ENCODE measurements around the gene RPL29.
A peak's percentile ranks its signal among the peaks of the same experiment; 100 is the strongest.

RPL29 gene

DNA sequence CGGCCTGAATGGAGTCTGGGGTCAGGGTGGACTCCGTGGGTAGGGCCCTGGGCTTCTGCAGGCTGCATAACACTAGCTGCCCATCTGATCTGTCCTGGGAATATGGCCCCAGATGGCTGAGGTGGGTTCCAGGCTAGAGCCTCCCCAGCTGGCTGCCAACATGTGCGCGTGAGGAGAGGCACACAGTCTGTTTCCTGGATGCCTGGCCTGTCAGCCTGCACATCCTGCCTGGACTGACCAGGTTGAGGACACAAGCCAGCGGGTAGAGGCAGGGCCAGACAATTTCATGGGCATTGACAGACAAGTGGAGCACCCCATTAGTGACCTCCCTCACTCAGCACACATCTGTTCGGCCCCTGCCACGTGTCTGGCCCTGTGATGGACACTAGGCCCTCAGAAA lies 29.8 kb upstream of the RPL29 start:
- no peak for DNase-seq (ENCODE audit: low spot score)

DNA sequence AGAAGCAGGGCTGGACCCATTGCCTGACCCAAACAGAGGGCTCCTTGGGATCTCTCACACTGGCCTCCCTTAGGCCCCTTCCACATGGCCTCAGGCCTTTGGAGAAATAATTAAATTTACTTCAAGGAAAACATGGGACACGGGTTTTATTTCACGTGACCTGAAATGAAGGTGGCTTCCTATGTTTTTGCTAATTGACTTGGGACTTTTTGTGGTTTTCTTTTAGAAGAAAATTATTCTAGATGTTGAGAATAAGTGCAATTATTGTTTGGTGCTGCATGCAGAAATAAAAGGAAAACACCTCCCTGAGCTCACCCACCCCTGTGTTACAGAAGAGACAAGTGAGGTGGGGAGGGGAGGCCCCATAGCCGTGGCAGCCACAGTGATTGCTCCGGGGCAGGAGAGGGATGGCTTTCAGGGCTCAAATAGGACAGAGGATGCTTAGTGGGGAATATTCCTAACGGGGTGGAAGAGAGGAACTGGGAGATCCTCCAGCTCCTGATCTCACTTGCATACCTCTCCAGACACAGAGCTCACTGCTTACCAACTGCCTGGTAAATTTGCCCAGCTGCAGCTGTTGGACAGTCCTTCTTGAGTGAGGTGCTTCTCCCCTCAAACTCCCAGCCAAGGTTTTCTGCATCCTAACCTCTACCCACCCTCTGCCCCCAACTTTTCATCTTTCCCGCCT lies 29.2 kb upstream of the RPL29 start:
- DNase-seq (ENCODE audit: low spot score): no peak

DNA sequence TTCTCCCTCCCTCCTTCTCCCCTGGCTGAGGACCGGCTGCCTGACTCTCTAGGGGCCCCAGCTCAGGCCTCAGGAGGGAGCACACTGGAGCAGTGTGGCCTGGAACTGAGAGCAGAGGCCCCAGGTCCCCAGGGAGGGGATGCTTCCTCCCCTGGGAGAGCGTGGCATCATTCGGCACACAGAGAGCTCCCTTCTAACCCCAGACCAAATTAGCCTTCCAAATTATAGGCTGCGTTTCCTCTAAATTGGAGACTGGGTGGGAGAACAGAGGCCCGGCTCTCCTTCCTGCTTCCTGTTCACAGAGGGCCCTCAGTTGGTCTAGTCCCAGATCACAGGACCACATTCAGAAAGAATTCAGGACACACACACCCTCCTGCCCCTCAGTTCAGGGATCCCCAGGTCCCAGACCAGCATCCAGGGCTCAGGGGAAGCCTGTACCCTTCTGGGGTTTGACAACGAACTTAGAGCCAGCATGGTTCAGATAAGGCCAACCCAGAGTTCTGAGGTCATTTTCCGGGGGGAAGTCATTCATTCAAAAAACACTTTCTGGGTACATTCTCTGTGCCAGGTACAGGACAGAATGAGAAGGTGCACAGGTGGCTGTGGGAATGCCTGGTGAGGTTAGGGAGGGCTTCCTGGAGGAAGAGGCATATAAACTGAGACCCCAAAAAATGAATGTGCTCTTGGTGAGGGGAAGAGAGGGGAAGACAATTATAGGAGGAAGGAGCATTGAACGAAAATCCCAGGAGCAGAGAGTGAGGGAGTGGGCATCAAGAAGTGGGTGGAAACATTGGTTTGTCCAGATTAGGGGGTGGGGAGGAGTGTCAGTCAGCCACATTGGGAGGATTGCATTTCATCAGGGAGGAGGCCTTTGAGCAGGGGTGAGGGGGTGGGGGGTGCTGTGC lies 28.4 kb upstream of the RPL29 start:
- DNase-seq (ENCODE audit: low spot score): no peak

DNA sequence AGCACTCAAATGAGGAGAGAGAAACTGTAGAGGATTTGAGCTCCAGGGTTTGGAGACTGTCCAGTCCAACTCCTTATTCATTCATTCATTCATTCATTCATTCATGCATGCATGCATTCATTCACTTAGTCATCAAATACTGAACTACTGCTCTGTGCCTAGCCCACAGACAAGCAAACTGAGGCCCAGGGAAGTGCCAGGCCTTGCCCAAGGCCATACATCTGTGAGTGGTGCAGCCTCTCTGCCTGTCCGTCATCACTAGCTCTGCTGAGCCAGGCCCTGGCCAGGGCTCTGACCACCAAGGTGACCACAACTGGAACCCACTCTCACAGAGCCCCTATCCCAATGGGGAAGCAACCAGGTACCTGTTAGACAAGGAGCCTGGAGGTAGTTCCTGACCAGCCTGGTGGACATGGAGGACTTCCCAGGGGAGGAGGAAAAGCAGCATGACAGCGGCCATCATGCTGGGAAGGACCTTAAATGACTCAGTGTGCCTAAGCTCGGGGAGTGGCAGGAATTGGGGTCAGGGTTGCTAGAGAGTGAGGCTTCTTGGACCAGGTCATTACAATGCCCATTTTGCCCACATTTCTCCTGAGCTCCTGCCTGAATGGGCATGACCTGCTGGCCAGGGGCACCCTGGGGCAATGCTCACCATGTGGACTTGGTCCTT lies 27.5 kb upstream of the RPL29 start:
- DNase-seq (ENCODE audit: low spot score): no peak

DNA sequence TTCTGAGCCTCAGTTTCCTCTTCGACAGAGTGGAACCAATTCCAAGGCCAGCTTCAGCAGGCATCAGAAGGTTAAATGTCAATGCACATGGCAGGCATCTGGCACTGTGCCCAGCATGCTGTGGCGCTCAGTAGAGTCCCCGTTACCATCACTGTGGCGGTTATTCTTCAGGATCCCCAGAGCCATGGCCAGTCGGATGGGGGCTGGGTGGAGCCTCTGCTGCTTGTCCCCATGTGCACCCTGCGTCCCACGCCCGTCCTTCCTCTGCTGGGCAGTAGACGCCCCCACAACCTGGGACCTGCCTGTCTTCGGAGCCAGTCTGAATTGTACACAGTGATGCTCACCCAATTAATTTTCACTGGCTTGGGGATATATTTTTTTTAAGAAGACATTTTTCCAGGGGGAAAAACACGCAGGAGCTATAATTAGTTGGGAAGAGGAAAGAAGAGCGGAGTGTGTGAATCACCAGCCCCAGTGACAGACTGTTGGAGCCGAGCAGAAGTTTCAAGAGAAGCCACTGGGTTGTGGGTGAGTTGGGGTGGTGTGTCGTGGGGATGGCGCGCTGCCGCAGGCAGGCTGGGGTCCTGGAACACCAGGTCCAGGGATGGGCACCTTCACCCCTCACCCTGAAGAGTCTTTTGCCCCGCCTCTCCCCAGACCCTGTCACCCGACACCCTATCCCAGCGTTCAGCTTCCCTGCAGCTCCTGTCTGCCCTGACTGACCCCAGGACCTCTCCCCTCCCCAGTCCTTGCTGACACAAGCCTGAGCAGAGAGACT lies 26.8 kb upstream of the RPL29 start:
- DNase-seq (ENCODE audit: low spot score): peak; percentile 61

DNA sequence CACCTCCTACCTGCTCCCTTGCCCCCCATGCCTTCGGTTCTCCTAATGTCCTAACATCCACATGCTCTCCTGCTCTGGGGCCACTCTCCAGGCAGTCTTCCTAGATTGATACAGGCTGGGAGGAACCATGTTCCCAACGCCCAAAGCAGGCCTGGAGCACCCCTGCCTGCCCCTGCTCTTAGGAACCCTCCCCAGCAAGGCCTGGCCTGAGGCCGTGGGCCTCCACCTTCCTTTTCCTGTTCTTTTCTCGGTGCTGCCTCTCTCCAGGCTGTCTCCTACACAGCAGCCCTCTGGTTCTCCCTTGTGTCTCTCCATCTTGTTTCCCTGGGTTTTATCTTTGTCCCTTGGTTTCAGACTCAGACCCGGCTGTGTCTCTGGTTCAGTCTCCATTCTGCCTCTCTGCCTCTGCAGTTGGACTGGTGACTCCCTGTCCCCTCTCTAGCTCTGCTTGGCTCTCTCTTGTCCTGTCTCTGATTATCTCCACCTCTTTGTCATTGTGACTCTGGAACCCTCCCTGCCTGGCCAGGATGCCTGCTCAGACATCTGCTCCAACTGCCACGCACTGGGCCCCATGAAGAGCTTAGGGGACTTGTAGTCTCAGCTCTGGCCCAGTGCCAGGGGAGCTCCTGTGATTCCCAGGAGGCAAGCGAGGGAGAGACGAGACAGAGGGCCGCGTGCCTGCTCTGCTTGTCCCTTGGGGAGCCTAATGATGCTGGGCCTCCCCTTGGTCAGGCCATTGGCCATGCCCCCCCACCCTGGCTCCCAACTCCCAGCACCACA lies 26.0 kb upstream of the RPL29 start:
- DNase-seq (ENCODE audit: low spot score): no peak

DNA sequence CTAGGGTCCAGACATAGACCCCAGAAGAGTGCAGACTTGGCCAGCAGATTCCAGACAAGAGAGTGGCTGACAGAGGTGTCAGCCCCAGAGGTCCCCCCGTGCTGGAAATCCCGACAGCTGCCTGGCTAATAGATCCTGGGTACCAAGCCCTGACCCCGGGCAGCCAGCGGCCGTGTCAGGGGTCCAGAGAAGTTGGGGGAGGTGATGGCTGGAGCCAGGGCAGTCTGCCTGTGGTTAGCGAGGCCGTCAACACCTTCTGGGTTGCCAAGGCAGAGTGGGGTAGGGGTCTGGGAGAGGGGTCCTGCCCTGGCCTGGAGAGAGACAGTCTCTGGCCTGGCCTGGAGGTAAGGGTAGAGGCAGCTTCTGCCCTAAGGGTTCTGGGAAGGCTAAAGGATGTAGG lies 25.1 kb upstream of the RPL29 start:
- no peak for DNase-seq (ENCODE audit: low spot score)

DNA sequence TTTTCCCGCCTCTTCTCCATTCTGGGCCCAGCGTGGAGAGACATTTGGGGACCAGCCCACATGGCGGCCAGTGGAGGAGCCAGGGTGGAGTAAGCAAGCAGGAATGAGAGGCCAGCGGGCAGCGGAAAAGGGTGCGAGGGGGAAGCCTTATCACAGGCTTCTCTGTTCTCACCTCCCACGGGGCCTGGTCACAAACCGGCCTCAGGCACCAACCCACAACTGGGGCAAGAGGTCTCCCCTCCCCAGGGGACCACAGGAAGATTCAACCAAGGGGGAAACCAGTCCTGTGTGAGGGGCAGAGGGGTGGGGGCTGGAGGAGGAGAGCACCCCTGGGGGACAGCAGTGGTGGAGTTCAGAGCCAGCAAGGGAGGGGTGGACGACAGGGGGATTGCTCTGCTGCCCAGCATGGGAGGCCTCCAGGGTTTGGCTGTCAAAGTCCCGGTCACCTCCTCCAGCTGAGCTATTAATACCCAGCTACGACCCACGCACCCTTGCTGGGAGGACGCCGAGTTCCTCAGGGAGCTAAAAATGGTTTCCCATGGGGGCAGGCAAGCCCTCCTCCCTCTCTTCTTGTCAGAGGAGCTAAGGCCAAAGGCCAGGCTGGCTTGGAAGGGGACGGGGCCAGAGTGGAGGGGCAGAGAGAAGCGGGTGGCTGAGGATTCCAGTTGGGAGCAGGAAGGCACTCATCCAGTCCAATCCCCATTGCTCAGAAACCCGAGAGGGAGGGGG lies 23.8 kb upstream of the RPL29 start:
- DNase-seq (ENCODE audit: low spot score): no peak

DNA sequence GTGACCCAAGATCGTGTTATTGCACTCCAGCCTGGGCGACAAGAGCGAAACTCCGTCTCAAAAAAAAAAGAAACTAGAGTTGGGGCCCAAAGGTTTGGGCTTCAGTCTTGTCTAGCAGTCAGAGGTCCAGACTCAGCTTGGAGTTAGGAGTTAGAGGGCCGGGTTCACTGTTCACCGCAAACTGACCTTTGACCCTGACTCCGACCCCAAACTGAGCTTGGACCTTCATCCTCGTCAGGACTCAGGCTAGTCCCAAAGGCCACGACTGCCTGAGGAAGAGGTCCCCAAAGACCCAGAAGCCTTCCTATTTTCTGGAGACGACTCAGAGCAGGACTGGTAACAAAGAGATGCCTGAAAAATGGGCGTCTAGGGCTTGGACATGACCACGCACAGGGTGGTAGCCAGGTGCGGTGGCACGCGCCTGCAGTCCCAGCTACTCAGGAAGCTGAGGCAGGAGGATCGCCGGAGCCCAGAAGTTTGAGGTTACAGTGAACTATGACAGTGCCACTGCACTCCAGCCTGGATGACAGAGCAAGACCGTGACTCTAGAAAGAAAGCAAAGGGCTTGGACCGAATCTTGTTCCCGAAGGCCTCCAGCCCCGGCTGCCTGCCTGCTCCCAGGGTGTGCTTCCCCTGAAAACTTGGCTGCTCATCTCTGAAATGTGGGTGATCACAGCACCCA lies 22.8 kb upstream of the RPL29 start:
- no peak for DNase-seq (ENCODE audit: low spot score)

DNA sequence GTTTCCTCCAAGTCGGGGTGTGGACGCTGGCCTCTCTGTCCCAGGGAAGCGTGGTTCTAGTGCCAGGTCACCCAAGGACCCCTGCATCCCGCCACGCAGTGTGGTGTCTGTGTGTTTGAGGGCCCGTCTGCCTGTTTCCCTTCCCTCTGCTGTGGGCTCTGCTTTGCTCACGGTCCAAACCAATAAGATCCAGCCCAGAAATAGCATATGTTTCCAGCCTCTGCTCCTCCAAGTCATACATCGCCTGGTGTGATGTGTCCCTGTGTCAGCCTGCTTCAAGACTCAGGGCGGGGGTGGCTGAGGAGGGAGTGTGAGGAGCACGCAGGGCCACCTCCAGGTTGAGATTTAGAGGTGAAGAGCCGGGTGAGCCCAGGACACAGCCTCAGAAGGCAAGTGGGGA lies 21.9 kb upstream of the RPL29 start:
- DNase-seq (ENCODE audit: low spot score): no peak

DNA sequence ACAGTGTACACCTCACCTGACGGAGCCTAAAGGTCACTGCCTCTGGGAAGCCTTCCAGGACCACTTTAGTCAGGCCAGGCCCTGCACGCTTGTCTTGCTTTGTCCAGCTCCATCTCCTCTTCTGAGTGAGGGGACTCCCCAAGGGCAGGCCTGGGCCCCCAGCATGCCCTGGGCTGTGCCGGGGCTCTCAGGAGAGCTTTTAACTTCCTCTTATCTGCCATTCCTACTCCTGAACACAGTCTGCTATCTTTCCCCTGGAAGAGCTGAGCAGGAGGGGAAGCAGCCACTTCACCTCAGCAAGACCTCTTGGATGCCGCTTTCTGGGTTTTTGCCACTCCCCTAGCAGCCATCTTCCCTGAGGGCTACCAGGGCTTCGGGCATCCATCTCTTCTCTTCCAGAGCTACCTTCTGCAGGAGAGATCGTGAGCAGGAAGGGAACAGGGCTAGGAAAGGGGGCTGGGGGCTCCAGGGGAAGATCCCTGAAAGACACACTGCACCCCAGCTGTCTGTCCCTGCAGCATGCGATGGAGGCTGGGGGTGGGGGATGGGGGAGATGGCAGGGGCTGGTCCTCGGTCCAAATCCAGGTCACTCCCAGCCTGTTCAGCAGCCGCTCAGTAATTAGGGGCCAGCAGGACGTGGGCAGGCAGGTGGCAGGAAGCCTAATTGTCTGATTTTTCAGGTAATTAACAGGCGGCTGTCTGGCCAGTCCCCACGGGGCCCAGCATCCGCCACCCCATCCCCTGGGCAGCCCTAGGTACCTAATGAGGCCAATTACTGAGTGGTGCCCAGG lies 19.9 kb upstream of the RPL29 start:
- no peak for DNase-seq (ENCODE audit: low spot score)

DNA sequence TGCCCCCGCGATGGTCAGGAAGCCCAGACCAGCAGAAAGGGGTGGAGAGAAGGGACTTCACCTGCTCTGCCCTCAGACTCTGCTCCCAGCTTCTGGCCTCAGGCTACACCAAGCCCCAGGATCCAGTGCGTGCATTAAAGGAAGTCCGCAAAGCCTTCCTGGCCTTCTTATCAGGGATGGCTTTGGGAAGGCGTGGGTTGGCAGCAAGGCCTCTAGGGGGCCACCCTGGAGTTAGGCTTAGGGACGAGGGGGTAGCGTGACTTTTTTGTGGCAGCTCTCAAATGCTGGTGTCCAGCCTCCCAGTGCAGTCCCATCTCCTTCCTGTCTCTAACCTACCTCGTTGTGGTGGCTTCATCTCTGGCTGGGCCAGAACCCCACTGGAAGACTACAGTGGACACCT lies 18.9 kb upstream of the RPL29 start:
- peak; percentile 75 for DNase-seq (ENCODE audit: low spot score)

DNA sequence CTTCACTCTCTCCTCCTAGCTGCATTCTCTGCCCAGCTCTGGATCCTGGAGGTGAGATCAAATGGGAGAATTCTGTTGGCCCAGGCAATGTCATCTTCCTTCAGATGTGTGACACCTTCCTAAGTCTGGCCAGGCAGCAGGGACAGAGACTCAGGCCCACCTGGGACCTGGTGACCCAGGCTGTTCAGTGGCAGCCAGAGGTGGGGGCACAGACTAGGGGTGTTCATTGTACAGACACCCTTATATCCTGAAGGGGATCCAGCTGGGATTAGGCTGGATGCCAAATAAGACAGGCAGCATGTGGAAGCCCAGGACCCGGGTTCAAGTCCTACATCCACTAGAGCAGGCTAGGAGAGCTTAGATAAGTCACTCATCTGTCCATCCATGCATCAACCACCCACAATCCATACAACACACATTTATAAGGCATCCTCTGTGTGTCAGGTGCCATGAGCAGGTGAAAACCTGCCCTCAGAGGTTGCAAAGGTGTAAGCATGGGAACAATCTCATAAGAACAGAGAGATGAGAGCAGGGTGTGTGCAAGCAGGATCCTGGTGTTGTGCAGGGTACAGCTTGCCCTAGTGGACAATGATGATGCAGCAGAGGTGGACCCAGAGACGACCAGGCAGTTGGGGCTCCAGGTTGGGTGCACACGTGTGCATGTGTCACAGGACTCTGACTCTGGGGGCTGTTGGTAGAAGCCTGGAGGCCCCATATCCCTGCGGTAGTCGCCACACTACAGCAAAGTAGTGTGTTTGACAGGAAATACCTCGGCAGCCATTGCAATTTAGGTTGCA lies 18.3 kb upstream of the RPL29 start:
- no peak for DNase-seq (ENCODE audit: low spot score)

DNA sequence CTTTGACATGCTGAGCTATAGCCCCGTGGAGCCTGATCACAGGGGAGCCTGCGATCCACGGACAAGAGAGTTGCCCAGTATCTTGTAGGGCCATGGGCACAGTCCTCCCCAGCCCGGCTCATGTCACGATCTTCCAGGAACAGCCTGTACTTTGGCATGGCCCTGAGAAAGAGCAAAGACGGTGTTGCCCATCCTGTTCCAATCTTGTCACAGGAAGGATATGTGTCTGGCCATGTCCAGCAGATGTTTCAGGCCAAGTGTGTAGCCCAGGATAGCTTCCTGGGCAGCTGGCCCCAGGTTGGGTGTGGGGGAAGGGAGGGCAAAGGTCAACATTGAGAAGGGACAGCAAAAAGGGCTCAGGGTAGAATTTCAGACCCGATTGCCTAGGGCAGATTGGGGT lies 17.0 kb upstream of the RPL29 start:
- DNase-seq (ENCODE audit: low spot score): no peak

DNA sequence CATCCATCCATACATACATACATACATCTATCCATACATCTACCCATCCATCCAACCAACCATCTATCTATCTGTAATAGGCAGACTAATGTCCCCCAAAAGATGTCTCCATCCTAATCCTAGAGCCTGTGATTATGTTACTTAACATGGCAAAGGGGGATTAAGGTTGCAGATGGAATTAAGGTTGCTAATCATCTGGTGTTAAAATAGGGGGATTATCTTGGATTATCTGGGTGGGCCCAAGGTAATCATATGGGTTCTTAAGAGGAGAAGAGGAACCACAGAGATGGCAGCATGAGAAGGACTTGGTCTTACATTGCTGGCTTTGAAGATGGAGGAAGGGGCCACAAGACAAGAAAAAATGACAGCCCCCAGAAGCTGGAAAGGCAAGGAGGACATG lies 14.7 kb upstream of the RPL29 start:
- no peak for DNase-seq (ENCODE audit: low spot score)

DNA sequence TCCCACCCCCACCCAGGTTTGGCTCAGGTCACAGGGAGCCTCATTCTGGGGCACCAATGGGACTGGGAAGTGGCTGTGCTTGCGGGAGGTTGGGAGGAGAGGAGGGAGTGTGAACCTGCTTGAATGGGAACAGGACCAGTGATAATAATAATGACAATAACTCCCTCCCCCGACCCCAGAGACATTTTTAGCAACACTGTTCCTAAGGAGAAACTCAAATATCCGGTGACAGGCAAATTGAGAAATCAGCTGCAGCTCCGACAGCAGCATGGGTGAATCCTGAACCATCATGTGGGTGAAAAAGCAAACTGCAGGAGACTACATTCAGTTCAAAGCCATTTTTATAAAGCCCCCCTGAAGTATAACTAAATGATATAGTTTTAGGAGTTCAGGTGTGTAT lies 11.6 kb upstream of the RPL29 start:
- DNase-seq (ENCODE audit: low spot score): no peak

DNA sequence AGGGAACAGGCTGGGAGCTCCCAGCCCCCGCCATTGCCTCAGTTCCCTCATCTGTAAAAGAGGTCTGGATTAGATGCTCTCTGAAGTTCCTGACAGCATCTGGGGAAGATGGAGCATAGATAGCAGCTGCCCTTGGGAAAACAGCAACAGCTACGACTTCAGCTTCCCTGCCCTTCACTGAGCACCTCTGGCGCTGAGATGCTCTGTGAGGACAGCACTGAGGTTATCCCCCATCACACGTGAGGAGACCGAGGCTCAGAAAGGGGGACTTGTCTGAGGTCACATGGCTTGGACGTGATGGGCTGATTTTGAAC lies 11.1 kb upstream of the RPL29 start:
- no peak for DNase-seq (ENCODE audit: low spot score)

DNA sequence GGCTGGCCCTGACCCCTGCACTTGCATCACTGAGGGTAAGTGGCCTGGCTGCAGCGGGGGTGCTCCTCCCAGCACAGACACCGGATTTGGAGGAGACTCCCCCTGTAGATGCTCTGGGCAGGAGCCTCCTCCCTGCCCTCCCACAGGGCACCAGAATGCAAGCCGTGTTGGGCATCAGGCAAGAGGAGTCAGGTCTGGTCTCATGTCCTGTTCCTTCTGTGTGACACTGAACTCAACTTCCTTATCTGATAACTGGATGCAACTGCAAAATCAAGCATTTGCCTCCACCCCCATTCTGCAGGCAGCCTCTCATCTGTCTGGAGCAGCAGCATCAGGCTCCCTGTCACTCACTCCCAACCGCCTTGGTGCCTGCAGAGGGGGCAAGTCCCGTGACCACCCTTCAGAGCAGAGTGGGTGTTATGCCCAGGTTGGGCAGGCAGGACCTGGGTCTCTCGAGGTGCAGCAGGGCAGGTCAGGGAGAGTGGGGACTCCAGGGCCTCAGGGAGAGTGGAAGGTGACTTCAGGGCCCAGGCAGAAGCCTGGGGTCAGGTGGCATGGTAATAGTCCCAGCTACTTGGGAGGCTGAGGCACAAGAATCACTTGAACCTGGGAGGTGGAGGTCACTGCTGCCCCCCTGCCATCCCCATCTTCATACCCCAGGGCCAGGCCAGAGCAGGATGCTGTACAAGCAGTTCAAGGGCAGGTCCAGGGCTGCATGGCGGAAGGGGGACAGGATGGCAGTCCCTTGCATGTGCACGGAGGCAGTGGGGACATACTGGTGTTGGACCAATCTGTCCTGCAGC lies 10.5 kb upstream of the RPL29 start:
- DNase-seq (ENCODE audit: low spot score): no peak
